HG03521 (cell line): ENCODE measurements around the gene FGG.

Experiments used
- ATAC-seq: cut with Tn5 transposase; IDR thresholded peaks from one replicate; pipeline ENCODE4 v1.9.1; 2021; ENCODE audit warnings: mild to moderate bottlenecking, moderate library complexity; ENCODE audit not compliant: unreplicated experiment

FGG gene

DNA sequence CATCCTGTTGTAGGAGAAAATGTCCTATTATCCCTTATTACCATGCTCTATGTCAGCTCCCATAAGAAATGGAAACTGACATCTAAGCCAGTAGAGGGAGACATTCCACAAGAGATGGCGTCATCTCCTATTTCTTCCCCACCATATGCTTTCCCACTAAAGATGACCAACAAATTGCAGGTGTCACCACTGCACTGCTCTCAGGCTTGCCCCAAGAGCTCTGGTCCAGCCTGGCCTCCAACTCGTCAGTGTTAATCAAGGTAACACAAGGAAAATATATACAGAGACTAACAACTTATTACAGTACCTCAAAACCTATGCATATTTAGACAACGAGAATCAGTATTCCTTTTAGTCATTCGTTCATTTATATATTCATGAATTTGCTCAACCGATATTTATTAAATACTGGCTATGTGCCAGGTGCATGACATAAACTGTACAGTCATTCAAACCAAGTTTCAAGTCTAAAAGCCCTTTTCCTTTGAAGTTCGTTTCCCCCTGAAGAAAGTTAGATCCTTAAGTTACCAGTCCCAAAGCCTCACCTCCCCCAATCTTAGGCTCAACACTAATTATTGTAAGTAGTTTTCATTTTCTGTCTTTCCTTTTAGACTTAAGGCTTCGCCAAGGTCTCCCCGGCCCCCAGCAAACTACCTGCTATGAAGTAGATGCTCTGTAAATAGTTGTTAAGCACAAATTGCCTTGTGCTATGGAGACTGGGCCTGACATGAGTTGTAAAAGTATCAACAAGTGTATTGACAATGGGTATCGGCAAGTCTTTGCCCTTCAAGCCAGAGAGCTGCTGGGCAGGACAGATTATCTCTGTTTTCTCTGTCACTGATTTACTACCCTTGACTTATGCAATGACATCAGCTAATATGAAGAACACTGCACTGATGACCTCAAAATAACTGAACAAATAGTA lies 52.7 kb downstream of the FGG start:
- peak; percentile 61 for ATAC-seq

DNA sequence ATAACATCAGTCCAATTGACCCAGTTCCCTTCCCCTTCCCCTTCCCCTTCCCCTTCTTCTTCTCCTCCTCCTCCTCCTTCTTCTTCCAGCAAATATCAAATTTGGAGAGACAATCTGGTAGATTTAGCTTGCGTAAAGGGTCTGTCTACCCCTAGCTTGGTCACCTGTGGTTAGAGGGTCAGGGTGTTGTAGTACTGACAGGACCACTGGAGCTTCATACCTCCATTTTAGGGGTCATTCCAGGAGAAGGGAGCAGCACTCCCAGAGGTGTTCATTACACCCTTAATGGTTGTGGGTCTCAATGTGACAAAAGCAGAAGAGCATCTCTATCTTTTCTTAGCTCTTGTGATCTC lies 53.3 kb downstream of the FGG start:
- no peak for ATAC-seq
